SU-DHL-6 (cell line): ENCODE results near the gene HUWE1.
"Not testable (repeated sequence)": the region's sequence is repeated elsewhere in the genome, so short reads cannot be mapped to it uniquely, and the experiment has no call there.

ENCODE experiments used
- CTCF ChIP-seq: fragments of 200-600 bp; sonication (generic); IDR thresholded peaks from one replicate; pipeline ENCODE4 v1.5.1; 2017; ENCODE audit warnings: antibody characterized with exemption, mild to moderate bottlenecking, low read length, moderate library complexity; ENCODE audit not compliant: insufficient read depth, poor library complexity, severe bottlenecking
- EZH2phosphoT487 ChIP-seq: fragments of 200-600 bp; sonication (generic), shearing (Covaris generic); conservative IDR thresholded peaks from 2 replicates; pipeline ENCODE4 v1.6.1; 2018; ENCODE audit warnings: mild to moderate bottlenecking, antibody characterized with exemption, low read length, moderate library complexity, mixed read lengths

GRCh38 chrX:53531255-53531966, 155.1 kb downstream of the HUWE1 start:
- TF ChIP-seq CTCF, EZH2phosphoT487: not testable (repeated sequence)
